Natural killer cell (primary cell): Measurements from ENCODE around the gene PTOV1. TPM values are rescaled to one million over a fixed set of nuclear protein-coding genes. Genes with fewer than 3 reads are reported as not detected.

Experiments
- ATAC-seq, 3 donors: fragments of 150-1000 bp in 2 of 3; fragments of 200-7000 bp in 1 of 3; cut with Tn5 transposase; 1 replicate in 1 of 3; 2 replicates in 2 of 3; pipeline ENCODE4 v1.10.0; 2021; ENCODE audit warnings: mild to moderate bottlenecking in 2 of 3, moderate library complexity in 2 of 3
- DNase-seq, 2 donors: peaks; one replicate each; pipeline versions ENCODE4 v3.0.0 to v3.0.0-alpha.2; 2013 to 2021; ENCODE audit warnings: mixed read lengths in 1 of 2
- H3K27ac ChIP-seq: one replicate; pipeline ENCODE4 v1.5.1; 2013; ENCODE audit warnings: mild to moderate bottlenecking, low read length
- H3K27me3 ChIP-seq: one replicate; pipeline ENCODE4 v1.6.1; 2013; ENCODE audit warnings: low read length; ENCODE audit not compliant: control insufficient read depth, insufficient read depth
- H3K36me3 ChIP-seq: one replicate; pipeline ENCODE4 v1.6.1; 2013; ENCODE audit warnings: low read length; ENCODE audit not compliant: control insufficient read depth, insufficient read depth
- H3K4me1 ChIP-seq: one replicate; pipeline ENCODE4 v1.6.1; 2013; ENCODE audit warnings: low read length; ENCODE audit not compliant: control insufficient read depth, insufficient read depth
- H3K4me3 ChIP-seq: one replicate; pipeline ENCODE4 v1.5.1; 2013; ENCODE audit warnings: low read length
- H3K9me3 ChIP-seq: one replicate; pipeline ENCODE4 v1.6.1; 2013; ENCODE audit warnings: low read length; ENCODE audit not compliant: control insufficient read depth, insufficient read depth
- H3K27ac Mint-ChIP-seq, 2 donors: one replicate each; pipeline ENCODE4 v1.8.0; 2022; ENCODE audit warnings: mild to moderate bottlenecking in 2 of 2, mixed read lengths in 2 of 2, moderate library complexity in 1 of 2
- H3K27me3 Mint-ChIP-seq, 2 donors: one replicate each; pipeline ENCODE4 v1.8.0; 2022; ENCODE audit warnings: low read depth in 2 of 2, mixed read lengths in 2 of 2
- H3K36me3 Mint-ChIP-seq: one replicate; pipeline ENCODE4 v1.8.0; 2022; ENCODE audit warnings: mixed read lengths
- H3K4me1 Mint-ChIP-seq, 2 donors: one replicate each; pipeline ENCODE4 v1.8.0; 2022; ENCODE audit warnings: mixed read lengths in 2 of 2
- H3K4me3 Mint-ChIP-seq: one replicate; pipeline ENCODE4 v1.8.0; 2022; ENCODE audit warnings: mild to moderate bottlenecking, moderate library complexity, mixed read lengths
- H3K9me3 Mint-ChIP-seq, 2 donors: one replicate each; pipeline ENCODE4 v1.8.0; 2022; ENCODE audit warnings: mixed read lengths in 2 of 2
- CTCF ChIP-seq: fragments of 200-600 bp; IDR thresholded peaks from one replicate; pipeline ENCODE4 v1.8.0; 2022; ENCODE audit warnings: antibody characterized with exemption
- WGBS: methylation state at CpG from one replicate; pipeline ENCODE4 v1.1.7; 2013; ENCODE audit warnings: missing lambda C conversion rate; ENCODE audit not compliant: insufficient coverage; 5-methylcytosine and 5-hydroxymethylcytosine counted together
- intact Hi-C: fragments of 100-400 bp; cut with micrococcal nuclease; formaldehyde crosslinking; loops from one replicate; pipeline ENCODE4 v1.14.2; 2022
- total RNA-seq, 4 donors: library from RNA; stranded (reverse); fragments of 120-200 nt in 1 of 4; gene quantifications; one replicate each; pipeline versions ENCODE4 v1.2.3 to v1.2.4, GENCODE V29; 2013 to 2022

The PTOV1 gene
- total RNA-seq, 3 donors from 2014 or later (not counting 1 experiment from before 2014, with no cell fraction given), result 116 to 132 (median 128) TPM

GRCh38 chr19:49830766-49831165, 20.2 kb upstream of the PTOV1 start:
- Mint-ChIP-seq H3K36me3 (no peaks in the 10 kb centered on the region), H3K4me1 (peaks cover 8 to 11% of the 10 kb centered on the region in 2 donors), H3K27ac (no peak overlapping the region), H3K4me3 (no peak overlapping the region), H3K9me3 (no peaks in the 10 kb centered on the region), H3K27me3 (no peaks in the 10 kb centered on the region)
- 87% methylated on average over 12 of the region's 12 CpGs for WGBS
- Histone ChIP-seq H3K4me3 (no peak overlapping the region), H3K4me1 (no peaks in the 10 kb centered on the region), H3K27ac (no peak overlapping the region), H3K36me3 (peaks cover 46% of the 10 kb centered on the region), H3K27me3 (no peaks in the 10 kb centered on the region), H3K9me3 (no peaks in the 10 kb centered on the region)
- TF ChIP-seq CTCF, result no peak
- no peak for DNase-seq
- intact Hi-C loops, result no loop called here
- ATAC-seq, result no peak

GRCh38 chr19:49831592-49831991, 19.4 kb upstream of the PTOV1 start:
- 94% methylated on average over 8 of the region's 8 CpGs for WGBS
- Mint-ChIP-seq H3K4me1 (peaks cover 6% of the 10 kb centered on the region in 2 donors), H3K4me3 (no peak overlapping the region), H3K36me3 (no peaks in the 10 kb centered on the region), H3K9me3 (no peaks in the 10 kb centered on the region), H3K27ac (no peak overlapping the region), H3K27me3 (no peaks in the 10 kb centered on the region)
- no peaks in the 10 kb centered on the region for H3K9me3 ChIP-seq
- no peaks in the 10 kb centered on the region for H3K4me1 ChIP-seq
- H3K36me3 ChIP-seq, result peaks cover 52% of the 10 kb centered on the region
- TF ChIP-seq CTCF, result no peak
- H3K27ac ChIP-seq, result no peak overlapping the region
- no peaks in the 10 kb centered on the region for H3K27me3 ChIP-seq
- intact Hi-C loops, result no loop called here
- DNase-seq (no peak), ATAC-seq (no peak)
- H3K4me3 ChIP-seq, result no peak overlapping the region

- ATAC-seq, result no peak
- no peak for DNase-seq
- Histone ChIP-seq H3K27me3 (no peaks in the 10 kb centered on the region), H3K36me3 (peaks cover 57% of the 10 kb centered on the region), H3K27ac (no peak overlapping the region), H3K4me1 (no peaks in the 10 kb centered on the region), H3K9me3 (no peaks in the 10 kb centered on the region), H3K4me3 (no peak overlapping the region)
- Mint-ChIP-seq H3K9me3 (no peaks in the 10 kb centered on the region), H3K27me3 (no peaks in the 10 kb centered on the region), H3K4me3 (no peak overlapping the region), H3K36me3 (no peaks in the 10 kb centered on the region), H3K27ac (no peak overlapping the region), H3K4me1 (peaks cover 5 to 10% of the 10 kb centered on the region in 2 donors)
- intact Hi-C loops, result no loop called here
- no peak for TF ChIP-seq CTCF
- 57% methylated on average over 9 of the region's 9 CpGs for WGBS
Observed at GRCh38 chr19:49832556-49832955, 18.4 kb upstream of the PTOV1 start.

GRCh38 chr19:49833599-49833998, 17.4 kb upstream of the PTOV1 start:
- no peak for ATAC-seq
- Histone ChIP-seq H3K27ac (no peak overlapping the region), H3K4me3 (no peak overlapping the region), H3K27me3 (no peaks in the 10 kb centered on the region), H3K4me1 (no peaks in the 10 kb centered on the region), H3K36me3 (peaks cover 63% of the 10 kb centered on the region), H3K9me3 (no peaks in the 10 kb centered on the region)
- intact Hi-C loops, result no loop called here
- no peaks in the 10 kb centered on the region for H3K36me3 Mint-ChIP-seq
- WGBS, result 97% methylated on average over 7 of the region's 7 CpGs
- DNase-seq, result no peak
- no peaks in the 10 kb centered on the region for H3K27me3 Mint-ChIP-seq
- H3K9me3 Mint-ChIP-seq, result no peaks in the 10 kb centered on the region
- no peak overlapping the region for H3K4me3 Mint-ChIP-seq
- no peak overlapping the region for H3K27ac Mint-ChIP-seq
- TF ChIP-seq CTCF, result no peak
- peaks cover 10 to 21% of the 10 kb centered on the region in 2 donors for H3K4me1 Mint-ChIP-seq
